Hindlimb muscle (tissue), 1 donor: Measurements from ENCODE around the gene CHRM1. TPM values are rescaled to one million over a fixed set of nuclear protein-coding genes. Genes with fewer than 3 reads are reported as not detected.
"Not testable (repeated sequence)": the region's sequence is repeated elsewhere in the genome, so short reads cannot be mapped to it uniquely, and the experiment has no call there.

Experiments
- DNase-seq: peaks from one replicate; pipeline ENCODE4 v3.0.0-alpha.2; 2013
- polyA plus RNA-seq: library from polyadenylated mRNA; unstranded; fragments of 120-200 nt; gene quantifications from one replicate; pipeline ENCODE4 v1.2.1, GENCODE V29; 2013; ENCODE audit not compliant: insufficient read length

The CHRM1 gene
- polyA plus RNA-seq, 1 donor, result not detected

DNA sequence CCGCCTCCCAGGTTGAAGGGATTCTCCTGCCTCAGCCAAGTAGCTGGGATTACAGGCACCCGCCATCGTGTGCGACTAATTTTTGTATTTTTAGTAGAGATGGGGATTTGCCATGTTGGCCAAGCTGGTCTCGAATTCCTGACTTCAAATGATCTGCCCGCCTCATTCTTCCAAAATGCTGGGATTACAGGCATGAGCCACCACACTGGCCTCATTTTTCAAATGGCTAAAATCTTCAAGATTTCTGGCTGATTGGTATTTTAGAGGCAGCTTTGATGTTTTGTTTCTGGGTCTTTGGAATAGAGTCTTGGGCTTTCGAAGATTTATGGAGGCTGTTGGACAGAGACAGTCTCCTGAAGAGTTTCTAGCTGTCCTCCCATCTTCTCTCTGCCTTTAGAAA lies 46.3 kb downstream of the CHRM1 start:
- no peak for DNase-seq

DNA sequence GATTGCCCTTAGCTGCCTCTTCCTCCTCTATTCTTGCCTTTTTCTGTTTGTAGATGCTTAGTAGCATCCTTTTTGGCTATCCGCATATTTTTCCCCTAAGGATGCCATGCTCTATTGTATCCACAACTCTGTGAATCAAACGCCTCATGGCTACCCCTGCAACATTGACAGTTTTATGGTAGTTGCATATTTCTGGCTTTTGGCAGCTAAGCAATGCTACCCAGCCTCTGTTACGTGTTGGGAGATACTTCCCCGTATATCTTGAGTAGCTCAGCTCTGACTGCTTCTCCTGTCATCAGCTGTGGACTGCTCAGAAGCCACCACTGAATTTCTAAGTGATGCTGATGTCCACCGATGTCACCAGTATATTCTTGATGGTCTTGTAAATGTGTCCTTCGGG lies 55.5 kb downstream of the CHRM1 start:
- DNase-seq, result no peak

DNA sequence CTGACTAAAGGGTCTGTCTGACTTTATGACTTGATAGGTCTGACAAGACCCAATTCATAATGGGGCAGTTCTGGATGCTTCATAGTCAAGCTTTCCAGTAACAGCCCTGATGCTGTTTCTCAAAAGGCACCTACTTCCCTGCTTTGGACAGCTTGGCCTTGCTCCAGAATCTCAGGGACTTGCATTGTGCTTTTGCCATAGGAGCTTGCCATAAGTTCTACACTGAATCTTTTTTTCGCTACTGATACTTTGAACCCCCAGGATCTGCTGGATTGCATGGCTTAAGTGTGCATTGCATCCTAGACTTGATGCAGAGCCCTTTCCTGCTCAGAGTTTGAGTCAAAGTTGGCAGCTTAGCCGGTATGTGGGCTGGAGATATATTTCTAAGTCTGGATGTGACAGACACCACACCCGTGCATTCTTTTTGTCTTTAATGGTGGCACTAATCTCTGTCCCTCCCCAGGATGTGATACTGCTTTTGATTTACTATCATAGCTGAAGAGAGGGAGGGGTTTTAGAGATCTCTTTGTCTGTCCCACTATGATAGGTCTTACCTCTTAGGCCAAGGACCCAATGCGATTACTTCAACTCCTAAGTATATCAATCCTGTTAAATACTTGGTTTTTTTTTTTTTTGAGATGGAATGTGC lies 57.4 kb downstream of the CHRM1 start:
- no peak for DNase-seq

DNA sequence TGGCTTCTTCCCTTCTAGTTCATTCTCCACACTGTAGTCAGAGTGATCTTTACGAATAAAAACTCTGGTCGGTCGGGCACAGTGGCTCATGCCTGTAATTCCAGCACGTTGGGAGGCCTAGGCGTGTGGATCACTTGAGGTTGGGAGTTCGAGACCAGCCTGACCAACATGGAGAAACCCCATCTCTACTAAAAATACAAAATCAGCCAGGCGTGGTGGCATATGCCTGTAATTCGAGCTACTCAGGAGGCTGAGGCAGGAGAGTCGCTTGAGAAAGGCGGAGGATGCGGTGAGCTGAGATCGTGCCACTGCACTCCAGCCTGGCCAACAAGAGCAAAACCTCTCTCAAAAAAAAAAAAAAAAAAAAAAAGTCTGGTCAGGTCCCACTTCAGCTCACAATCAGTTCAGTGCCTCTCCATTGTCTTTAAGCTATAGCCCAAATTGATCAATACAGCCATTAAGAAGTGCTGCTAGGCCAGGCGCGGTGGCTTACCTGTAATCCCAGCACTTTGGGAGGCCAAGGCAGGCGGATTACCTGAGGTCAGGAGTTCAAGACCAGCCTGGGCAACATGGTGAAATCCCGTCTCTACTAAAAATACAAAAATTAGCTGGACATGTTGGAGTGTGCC lies 59.5 kb downstream of the CHRM1 start:
- DNase-seq, result not testable (repeated sequence)

DNA sequence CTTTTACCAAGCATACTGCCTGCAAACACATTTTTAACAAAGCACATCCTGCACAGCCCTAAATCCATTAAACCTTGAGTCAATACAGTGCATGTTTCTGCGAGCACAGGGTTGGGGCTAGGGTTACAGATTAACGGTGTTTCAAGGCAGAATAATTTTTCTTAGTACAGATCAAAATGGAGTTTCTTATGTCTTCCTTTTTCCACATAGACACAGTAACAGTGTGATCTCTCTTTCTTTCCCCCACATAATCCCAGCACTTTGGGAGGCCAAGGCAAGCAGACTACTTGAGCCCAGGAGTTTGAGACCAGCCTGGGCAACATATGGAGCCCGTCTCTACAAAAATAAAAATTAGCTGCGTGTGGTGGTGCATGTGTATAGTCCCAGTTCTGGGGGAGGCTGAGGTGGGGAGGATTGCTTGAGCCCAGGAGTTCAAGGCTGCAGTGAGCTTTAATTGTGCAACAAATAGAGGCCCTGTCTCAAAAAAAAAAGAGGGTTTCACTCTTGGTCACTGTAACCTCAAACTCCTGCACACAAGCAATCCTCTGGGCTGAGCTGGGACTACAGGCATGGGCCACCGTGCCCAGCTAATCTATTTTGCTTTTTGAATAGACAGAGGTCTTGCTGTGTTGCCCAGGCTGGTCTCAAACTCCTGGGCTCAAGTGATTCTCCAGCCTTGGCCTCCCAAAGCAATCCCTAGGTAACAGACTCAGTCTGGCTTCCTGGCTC lies 60.2 kb downstream of the CHRM1 start:
- DNase-seq, result no peak

DNA sequence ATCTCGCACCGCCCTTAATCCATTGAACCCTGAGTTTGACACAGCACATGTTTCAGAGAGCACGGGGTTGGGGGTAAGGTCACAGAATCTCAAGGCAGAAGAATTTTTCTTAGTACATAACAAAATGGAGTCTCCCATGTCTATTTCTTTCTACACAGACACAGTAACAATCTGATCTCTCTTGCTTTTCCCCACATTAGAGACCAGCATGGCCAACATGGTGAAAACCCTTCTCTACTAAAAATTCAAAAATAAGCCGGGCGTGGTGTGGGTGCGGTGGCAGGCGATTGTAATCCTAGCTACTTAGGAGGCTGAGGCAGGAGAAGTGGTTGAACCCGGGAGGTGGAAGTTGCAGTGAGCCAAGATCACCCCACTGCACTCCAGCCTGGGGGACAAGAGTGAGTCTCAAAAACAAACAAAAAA lies 61.9 kb downstream of the CHRM1 start:
- not testable (repeated sequence) for DNase-seq

Other genes starting within 250 kb of the CHRM1 start
- gene UQCC3, start 249.7 kb downstream of the CHRM1 start, polyA plus RNA-seq, result 5.8 TPM
- 7.1 TPM for gene LBHD1, start 249.1 kb downstream of the CHRM1 start, polyA plus RNA-seq
- 143 TPM for gene UBXN1, start 242.3 kb downstream of the CHRM1 start, polyA plus RNA-seq
- 14.2 TPM for gene LRRN4CL, start 231.8 kb downstream of the CHRM1 start, polyA plus RNA-seq
- 20.8 TPM for gene BSCL2, start 213.9 kb downstream of the CHRM1 start, polyA plus RNA-seq
- gene GNG3, start 213.7 kb downstream of the CHRM1 start, polyA plus RNA-seq, result 0.61 TPM
- 43.6 TPM for gene HNRNPUL2, start 193.9 kb downstream of the CHRM1 start, polyA plus RNA-seq
- gene TTC9C, start 192.9 kb downstream of the CHRM1 start, polyA plus RNA-seq, result 28.3 TPM
- 4.0 TPM for gene ZBTB3, start 167.2 kb downstream of the CHRM1 start, polyA plus RNA-seq
- 83.5 TPM for gene POLR2G, start 159.8 kb downstream of the CHRM1 start, polyA plus RNA-seq
- gene TAF6L, start 150.0 kb downstream of the CHRM1 start, polyA plus RNA-seq, result 20.3 TPM
- gene TMEM179B, start 134.0 kb downstream of the CHRM1 start, polyA plus RNA-seq, result 29.2 TPM
- 16.7 TPM for gene TMEM223, start 129.4 kb downstream of the CHRM1 start, polyA plus RNA-seq
- 75.4 TPM for gene NXF1, start 115.9 kb downstream of the CHRM1 start, polyA plus RNA-seq
- gene STX5, start 89.3 kb downstream of the CHRM1 start, polyA plus RNA-seq, result 31.7 TPM
- gene TEX54, start 88.5 kb downstream of the CHRM1 start, polyA plus RNA-seq, result not detected
- gene WDR74, start 81.8 kb downstream of the CHRM1 start, polyA plus RNA-seq, result 37.2 TPM
- gene SLC3A2, start 40.5 kb downstream of the CHRM1 start, polyA plus RNA-seq, result 43.3 TPM
- not detected for gene SLC22A6, start 63.6 kb upstream of the CHRM1 start, polyA plus RNA-seq
- not detected for gene SLC22A8, start 94.5 kb upstream of the CHRM1 start, polyA plus RNA-seq
- not detected for gene SLC22A24, start 222.9 kb upstream of the CHRM1 start, polyA plus RNA-seq